IMR-90 (cell line): ENCODE data around the gene PIGBOS1.

Experiments used
- BHLHE40 ChIP-seq: fragments of 150-350 bp; IDR thresholded peaks from 2 replicates; pipeline ENCODE4 v1.6.1; 2016; ENCODE audit warnings: mild to moderate bottlenecking, low read depth, low read length
- CTCF ChIP-seq: conservative IDR thresholded peaks from 2 replicates; pipeline ENCODE4 v1.5.1; 2012; ENCODE audit warnings: mild to moderate bottlenecking, low read depth, low read length, improper control_type of control experiment
- FOS ChIP-seq: fragments of 150-350 bp; IDR thresholded peaks from 2 replicates; pipeline ENCODE4 v1.6.1; 2016; ENCODE audit warnings: low read depth, low read length
- MAFK ChIP-seq: IDR thresholded peaks from 2 replicates; pipeline ENCODE4 v1.6.1; 2012; ENCODE audit warnings: low read depth, low read length, improper control_type of control experiment
- MAZ ChIP-seq: IDR thresholded peaks from 2 replicates; pipeline ENCODE4 v1.6.1; 2012; ENCODE audit warnings: low read depth, mild to moderate bottlenecking, low read length, improper control_type of control experiment, moderate library complexity, borderline replicate concordance
- POLR2A ChIP-seq: IDR thresholded peaks from 2 replicates; pipeline ENCODE4 v1.6.1; 2012; ENCODE audit warnings: mild to moderate bottlenecking, low read depth, low read length
- RAD21 ChIP-seq: IDR thresholded peaks from 2 replicates; pipeline ENCODE4 v1.6.1; 2012; ENCODE audit warnings: low read length, improper control_type of control experiment
- RFX5 ChIP-seq: IDR thresholded peaks from 2 replicates; pipeline ENCODE4 v1.8.0; 2012; ENCODE audit warnings: low read depth, mild to moderate bottlenecking, low read length, moderate library complexity
- SMC3 ChIP-seq: fragments of 150-350 bp; IDR thresholded peaks from 2 replicates; pipeline ENCODE4 v1.6.1; 2016; ENCODE audit warnings: low read depth, mild to moderate bottlenecking, antibody characterized with exemption, low read length, moderate library complexity
- USF2 ChIP-seq: fragments of 150-350 bp; IDR thresholded peaks from 2 replicates; pipeline ENCODE4 v1.6.1; 2017; ENCODE audit warnings: mild to moderate bottlenecking, antibody characterized with exemption, low read length, low read depth
- TF ChIP-seq, protein P1 (sequence below): fragments of 150-350 bp; IDR thresholded peaks from 2 replicates; pipeline ENCODE4 v1.6.1; 2016; ENCODE audit warnings: low read depth, mild to moderate bottlenecking, low read length, moderate library complexity, borderline replicate concordance

DNA sequence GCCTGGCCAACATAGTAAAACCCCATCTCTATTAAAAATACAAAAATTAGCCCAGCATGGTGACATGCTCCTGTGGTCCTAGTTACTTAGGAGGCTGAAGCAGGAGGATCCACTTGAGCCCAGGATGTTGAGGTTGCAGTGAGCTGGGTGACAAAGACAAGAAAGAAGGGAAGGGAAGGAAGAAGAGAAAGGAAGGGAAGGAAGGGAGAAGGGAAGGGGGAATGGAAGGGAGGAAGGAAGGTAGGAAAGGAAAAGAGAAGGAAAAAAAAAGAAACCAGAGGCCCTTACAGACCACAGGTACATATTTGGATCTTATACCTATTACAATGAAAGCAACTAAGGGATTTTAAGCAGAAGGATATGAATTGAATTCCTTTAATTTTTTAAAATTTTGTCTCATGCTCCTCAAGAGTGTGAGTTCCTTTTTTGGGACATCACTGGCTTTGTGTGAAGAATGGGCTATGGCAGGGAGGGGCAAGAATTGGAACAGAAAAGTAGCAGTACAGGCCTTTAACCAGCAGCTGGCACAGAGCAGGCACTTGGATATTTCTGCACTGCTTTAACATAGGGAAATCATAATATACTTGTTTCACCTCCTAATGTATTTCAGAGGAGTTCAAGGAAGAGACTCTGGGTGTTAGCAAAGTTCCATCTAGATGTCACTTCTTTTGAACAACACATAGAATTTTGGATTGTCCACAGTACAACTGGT is 37.2 kb downstream of the PIGBOS1 start:
- TF ChIP-seq CTCF (no peak), MAFK (no peak), POLR2A (no peak), BHLHE40 (no peak), USF2 (no peak), MAZ (no peak), SMC3 (no peak), FOS (no peak), RFX5 (no peak), RAD21 (no peak)
- TF ChIP-seq, protein P1, sequence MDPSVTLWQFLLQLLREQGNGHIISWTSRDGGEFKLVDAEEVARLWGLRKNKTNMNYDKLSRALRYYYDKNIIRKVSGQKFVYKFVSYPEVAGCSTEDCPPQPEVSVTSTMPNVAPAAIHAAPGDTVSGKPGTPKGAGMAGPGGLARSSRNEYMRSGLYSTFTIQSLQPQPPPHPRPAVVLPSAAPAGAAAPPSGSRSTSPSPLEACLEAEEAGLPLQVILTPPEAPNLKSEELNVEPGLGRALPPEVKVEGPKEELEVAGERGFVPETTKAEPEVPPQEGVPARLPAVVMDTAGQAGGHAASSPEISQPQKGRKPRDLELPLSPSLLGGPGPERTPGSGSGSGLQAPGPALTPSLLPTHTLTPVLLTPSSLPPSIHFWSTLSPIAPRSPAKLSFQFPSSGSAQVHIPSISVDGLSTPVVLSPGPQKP = no peak
